CD14-positive monocyte (primary cell): ENCODE results near the gene KMT2E. TPM values are rescaled to one million over a fixed set of nuclear protein-coding genes. Genes with fewer than 3 reads are reported as not detected.

Source experiments
- DNase-seq, 3 donors: peaks; one replicate each; pipeline ENCODE4 v3.0.0-alpha.2; 2011 to 2022
- H2AFZ ChIP-seq: 2 replicates; pipeline ENCODE4 v1.6.0; 2012; ENCODE audit warnings: mild to moderate bottlenecking, low read depth, low read length, inconsistent platforms; ENCODE audit not compliant: insufficient read depth, poor library complexity, severe bottlenecking
- H3K27ac ChIP-seq, 2 donors: 1 replicate in 1 of 2; 2 replicates in 1 of 2; pipeline ENCODE4 v1.5.1; 2012 to 2013; ENCODE audit warnings: low read length in 2 of 2, control low read depth in 1 of 2, inconsistent platforms in 1 of 2, low read depth in 1 of 2, mild to moderate bottlenecking in 1 of 2
- H3K27me3 ChIP-seq, 2 donors: one replicate each; pipeline versions ENCODE4 v1.6.0 to v1.6.1; 2011 to 2013; ENCODE audit warnings: low read length in 2 of 2; ENCODE audit not compliant: control insufficient read depth in 2 of 2, insufficient read depth in 2 of 2
- H3K36me3 ChIP-seq, 2 donors: replicated peaks in 1 of 2; 1 replicate in 1 of 2; 2 replicates in 1 of 2; pipeline versions ENCODE4 v1.5.1 to v1.6.1; 2012 to 2013; ENCODE audit warnings: low read length in 2 of 2, control low read depth in 1 of 2, inconsistent platforms in 1 of 2, mild to moderate bottlenecking in 1 of 2; ENCODE audit not compliant: insufficient read depth in 2 of 2, control insufficient read depth in 1 of 2
- H3K4me1 ChIP-seq, 2 donors: 1 replicate in 1 of 2; 2 replicates in 1 of 2; pipeline versions ENCODE4 v1.5.1 to v1.6.1; 2012 to 2013; ENCODE audit warnings: low read length in 2 of 2, control low read depth in 1 of 2, inconsistent platforms in 1 of 2, mild to moderate bottlenecking in 1 of 2, moderate library complexity in 1 of 2; ENCODE audit not compliant: insufficient read depth in 2 of 2, control insufficient read depth in 1 of 2
- H3K4me2 ChIP-seq: replicated peaks from 2 replicates; pipeline ENCODE3; 2012; ENCODE audit warnings: low read length, moderate library complexity, mild to moderate bottlenecking; ENCODE audit not compliant: poor library complexity, severe bottlenecking; ENCODE audit errors: extremely low read depth
- H3K4me3 ChIP-seq, 3 experiments: fragments of 200-600 bp in 1 of 3; sonication (generic) in 1 of 3; replicated peaks in 1 of 3; 1 replicate in 2 of 3; 2 replicates in 1 of 3; pipeline ENCODE4 v1.5.1; 2011 to 2013; ENCODE audit warnings: low read length in 3 of 3, mild to moderate bottlenecking in 3 of 3, control low read depth in 2 of 3, low read depth in 2 of 3, inconsistent platforms in 1 of 3, moderate library complexity in 1 of 3
- H3K79me2 ChIP-seq: 2 replicates; pipeline ENCODE4 v1.6.0; 2012; ENCODE audit warnings: mild to moderate bottlenecking, control low read depth, inconsistent platforms, low read length, moderate library complexity; ENCODE audit not compliant: insufficient read depth
- H3K9ac ChIP-seq: 2 replicates; pipeline ENCODE4 v1.6.0; 2017; ENCODE audit warnings: low read length, mild to moderate bottlenecking; ENCODE audit not compliant: insufficient read depth, poor library complexity, severe bottlenecking
- H3K9me3 ChIP-seq, 2 donors: replicated peaks in 1 of 2; 1 replicate in 1 of 2; 2 replicates in 1 of 2; pipeline versions ENCODE4 v1.5.1 to v1.6.1; 2012 to 2013; ENCODE audit warnings: low read length in 2 of 2, control low read depth in 1 of 2; ENCODE audit not compliant: control insufficient read depth in 1 of 2, insufficient read depth in 1 of 2
- H4K20me1 ChIP-seq: 2 replicates; pipeline ENCODE4 v1.6.0; 2012; ENCODE audit warnings: mild to moderate bottlenecking, low read length, control low read depth, moderate library complexity; ENCODE audit not compliant: insufficient read depth
- H3K27ac Mint-ChIP-seq, 7 donors: one replicate each; pipeline ENCODE4 v1.8.0; 2020; ENCODE audit warnings: mild to moderate bottlenecking in 7 of 7, mixed read lengths in 7 of 7, moderate library complexity in 6 of 7, inconsistent platforms in 2 of 7
- H3K27me3 Mint-ChIP-seq, 3 donors: one replicate each; pipeline ENCODE4 v1.8.0; 2021 to 2022; ENCODE audit warnings: low read depth in 3 of 3, mild to moderate bottlenecking in 3 of 3, mixed read lengths in 3 of 3, moderate library complexity in 3 of 3, inconsistent platforms in 1 of 3
- H3K36me3 Mint-ChIP-seq, 2 donors: one replicate each; pipeline ENCODE4 v1.8.0; 2020; ENCODE audit warnings: mixed read lengths in 2 of 2, inconsistent platforms in 1 of 2, mild to moderate bottlenecking in 1 of 2
- H3K4me1 Mint-ChIP-seq: one replicate; pipeline ENCODE4 v1.8.0; 2020; ENCODE audit warnings: mild to moderate bottlenecking, mixed read lengths
- H3K4me3 Mint-ChIP-seq, 2 donors: one replicate each; pipeline ENCODE4 v1.8.0; 2020; ENCODE audit warnings: mild to moderate bottlenecking in 2 of 2, mixed read lengths in 2 of 2, moderate library complexity in 1 of 2
- H3K9me3 Mint-ChIP-seq, 7 donors: one replicate each; pipeline ENCODE4 v1.8.0; 2020 to 2022; ENCODE audit warnings: mixed read lengths in 7 of 7, mild to moderate bottlenecking in 6 of 7, moderate library complexity in 6 of 7, inconsistent platforms in 2 of 7
- CTCF ChIP-seq: fragments of 200-600 bp; IDR thresholded peaks from one replicate; pipeline ENCODE4 v1.8.0; 2022; ENCODE audit warnings: antibody characterized with exemption, mild to moderate bottlenecking
- WGBS: methylation state at CpG from one replicate; pipeline ENCODE4 v1.1.5; 2013; ENCODE audit warnings: missing lambda C conversion rate; ENCODE audit not compliant: insufficient coverage; 5-methylcytosine and 5-hydroxymethylcytosine counted together
- intact Hi-C, 2 donors: fragments of 100-400 bp; cut with micrococcal nuclease; formaldehyde crosslinking; loops; one replicate each; pipeline versions ENCODE4 v1.15.0 to v1.15.1; 2023
- polyA plus RNA-seq, 3 donors: library from polyadenylated mRNA; depleted of rRNA in 1 of 3; unstranded in 2 of 3; stranded (reverse) in 1 of 3; fragments of 300-500 nt in 2 of 3; fragments of >200 nt in 1 of 3; fragmentation: Illumina TruSeq in 2 of 3; gene quantifications; 1 replicate in 2 of 3; 2 replicates in 1 of 3; pipeline ENCODE4 v1.2.3, GENCODE V29; 2012 to 2021

The KMT2E gene
- polyA plus RNA-seq, 3 donors = 21.5 to 58.0 (median 33.1) TPM

GRCh38 chr7:105097619-105098018 lies 83.6 kb downstream of the KMT2E start:
- H3K36me3 ChIP-seq = peaks cover 81 to 99% of the 10 kb centered on the region in 2 donors
- H2AFZ ChIP-seq = no peak overlapping the region
- no peak overlapping the region for H3K4me2 ChIP-seq
- DNase-seq = no peak
- no peak overlapping the region for H3K9ac ChIP-seq
- no peak overlapping the region for H3K4me3 ChIP-seq
- peaks cover 45 to 69% of the 10 kb centered on the region in 2 donors for H3K36me3 Mint-ChIP-seq
- no peaks in the 10 kb centered on the region for H3K27me3 Mint-ChIP-seq
- no peak overlapping the region for H3K27ac ChIP-seq
- H3K27ac Mint-ChIP-seq = peak overlapping the region in 1 of 7 donors; percentile 32
- 93% methylated on average over 2 of the region's 7 CpGs for WGBS
- no peaks in the 10 kb centered on the region for H3K9me3 Mint-ChIP-seq
- no peaks in the 10 kb centered on the region for H3K4me1 Mint-ChIP-seq
- no peak for TF ChIP-seq CTCF
- no peak overlapping the region for H3K4me3 Mint-ChIP-seq
- H4K20me1 ChIP-seq = peaks cover 96% of the 10 kb centered on the region
- H3K79me2 ChIP-seq = peaks cover 17% of the 10 kb centered on the region
- intact Hi-C loops = no loop called here
- H3K4me1 ChIP-seq = no peaks in the 10 kb centered on the region
- H3K9me3 ChIP-seq = no peaks in the 10 kb centered on the region
- H3K27me3 ChIP-seq = no peaks in the 10 kb centered on the region

GRCh38 chr7:105098863-105099515 lies 85.0 kb downstream of the KMT2E start:
- DNase-seq = no peak
- H3K27me3 ChIP-seq = no peaks in the 10 kb centered on the region
- H3K27ac ChIP-seq = no peak overlapping the region
- peaks cover 82 to 99% of the 10 kb centered on the region in 2 donors for H3K36me3 ChIP-seq
- no peak for TF ChIP-seq CTCF
- H3K9me3 ChIP-seq = no peaks in the 10 kb centered on the region
- Mint-ChIP-seq H3K36me3 (peaks cover 46 to 71% of the 10 kb centered on the region in 2 donors), H3K27ac (peak overlapping the region in 1 of 7 donors; percentile 21), H3K27me3 (no peaks in the 10 kb centered on the region), H3K9me3 (no peaks in the 10 kb centered on the region), H3K4me1 (no peaks in the 10 kb centered on the region), H3K4me3 (no peak overlapping the region)
- WGBS = no CpG with 5 or more reads among the region's 2 CpGs
- intact Hi-C loops = no loop called here
- H3K4me1 ChIP-seq = no peaks in the 10 kb centered on the region
- peaks cover 10% of the 10 kb centered on the region for H3K79me2 ChIP-seq
- peaks cover 96% of the 10 kb centered on the region for H4K20me1 ChIP-seq
- H3K9ac ChIP-seq = no peak overlapping the region
- H2AFZ ChIP-seq = no peak overlapping the region
- no peak overlapping the region for H3K4me2 ChIP-seq
- no peak overlapping the region for H3K4me3 ChIP-seq
